Measurements from ENCODE around the gene OR1F1. TPM values are rescaled to one million over a fixed set of nuclear protein-coding genes. Genes with fewer than 3 reads are reported as not detected.

OR1F1 gene
- total RNA-seq, 2 donors from 2014 or later, result not detected

DNA sequence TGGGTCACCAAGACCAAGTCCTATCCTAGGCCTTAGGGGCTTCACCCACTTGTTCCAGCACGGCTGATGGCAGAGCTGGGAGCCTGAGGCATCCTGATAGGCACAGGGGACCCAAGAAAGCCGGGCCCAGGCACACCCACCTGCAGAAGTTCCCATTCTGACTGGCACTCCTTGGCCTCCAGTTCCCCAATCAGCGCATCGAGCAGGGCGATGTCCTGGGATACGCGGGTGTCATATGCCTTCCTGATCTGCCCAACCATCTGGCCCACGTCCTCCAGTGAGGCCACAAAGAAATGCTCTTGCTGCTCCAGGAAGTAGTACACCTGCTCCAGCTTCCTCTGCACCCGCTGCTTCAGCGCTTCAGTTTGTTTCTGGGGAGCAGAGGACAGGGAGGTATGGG lies 58.9 kb downstream of the OR1F1 start:
- Mint-ChIP-seq H3K4me3 (no peak overlapping the region), H3K36me3 (no peaks in the 10 kb centered on the region), H3K4me1 (ENCODE audit: low read depth in 2 of 2) (no peaks in the 10 kb centered on the region), H3K27me3 (peaks cover 17 to 22% of the 10 kb centered on the region in 2 donors), H3K9me3 (no peaks in the 10 kb centered on the region), H3K27ac (no peak overlapping the region)
- DNase-seq (ENCODE audit: low spot score), result no peak
- no peak for ATAC-seq

GRCh38 chr16:3248596-3248995 lies 60.6 kb downstream of the OR1F1 start:
- Mint-ChIP-seq H3K27me3 (peaks cover 17 to 18% of the 10 kb centered on the region in 2 donors), H3K4me3 (no peak overlapping the region), H3K27ac (no peak overlapping the region), H3K4me1 (ENCODE audit: low read depth in 2 of 2) (no peaks in the 10 kb centered on the region), H3K9me3 (no peaks in the 10 kb centered on the region), H3K36me3 (no peaks in the 10 kb centered on the region)
- ATAC-seq, result no peak
- DNase-seq (ENCODE audit: low spot score), result no peak

DNA sequence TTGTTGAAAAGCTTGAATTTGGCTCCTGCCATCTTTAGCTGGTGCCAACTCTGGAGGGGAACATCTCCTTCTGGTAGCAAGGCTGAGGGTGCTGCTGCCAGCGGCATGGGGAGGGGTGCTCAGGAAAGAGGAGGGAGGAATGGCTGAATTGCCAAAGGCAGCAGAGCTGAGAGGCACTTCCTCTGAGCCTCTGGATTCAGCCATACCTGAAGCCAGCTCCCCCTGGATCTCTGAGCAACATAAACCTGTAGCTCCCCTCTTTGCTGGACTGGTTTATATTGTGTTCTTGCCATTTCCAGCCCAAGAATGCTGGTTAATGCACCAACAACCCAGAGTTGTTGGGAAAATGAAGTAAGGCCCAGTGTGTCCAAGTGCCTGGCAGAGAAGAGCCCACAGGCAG lies 61.0 kb downstream of the OR1F1 start:
- no peak overlapping the region for H3K27ac Mint-ChIP-seq
- no peak for DNase-seq (ENCODE audit: low spot score)

GRCh38 chr16:3249451-3249850 lies 61.4 kb downstream of the OR1F1 start:
- no peak overlapping the region for H3K27ac Mint-ChIP-seq
- no peaks in the 10 kb centered on the region for H3K36me3 Mint-ChIP-seq
- no peak for DNase-seq (ENCODE audit: low spot score)
- no peak for ATAC-seq
- no peaks in the 10 kb centered on the region for H3K4me1 Mint-ChIP-seq (ENCODE audit: low read depth in 2 of 2)
- H3K27me3 Mint-ChIP-seq, result peaks cover 15 to 17% of the 10 kb centered on the region in 2 donors
- no peaks in the 10 kb centered on the region for H3K9me3 Mint-ChIP-seq
- no peak overlapping the region for H3K4me3 Mint-ChIP-seq

More for the DNA sequence above, 61.0 kb downstream of the OR1F1 start:
- peaks cover 17% of the 10 kb centered on the region in 2 donors for H3K27me3 Mint-ChIP-seq
- H3K4me1 Mint-ChIP-seq (ENCODE audit: low read depth in 2 of 2), result no peaks in the 10 kb centered on the region
- H3K36me3 Mint-ChIP-seq, result no peaks in the 10 kb centered on the region
- no peak for ATAC-seq
- H3K9me3 Mint-ChIP-seq, result no peaks in the 10 kb centered on the region
- H3K4me3 Mint-ChIP-seq, result no peak overlapping the region

GRCh38 chr16:3252967-3253366 lies 65.0 kb downstream of the OR1F1 start:
- DNase-seq (ENCODE audit: low spot score) (no peak), ATAC-seq (no peak)
- Mint-ChIP-seq H3K4me3 (no peak overlapping the region), H3K27ac (no peak overlapping the region), H3K27me3 (peaks cover 8 to 9% of the 10 kb centered on the region in 2 donors), H3K9me3 (no peaks in the 10 kb centered on the region), H3K36me3 (no peaks in the 10 kb centered on the region), H3K4me1 (ENCODE audit: low read depth in 2 of 2) (no peaks in the 10 kb centered on the region)

DNA sequence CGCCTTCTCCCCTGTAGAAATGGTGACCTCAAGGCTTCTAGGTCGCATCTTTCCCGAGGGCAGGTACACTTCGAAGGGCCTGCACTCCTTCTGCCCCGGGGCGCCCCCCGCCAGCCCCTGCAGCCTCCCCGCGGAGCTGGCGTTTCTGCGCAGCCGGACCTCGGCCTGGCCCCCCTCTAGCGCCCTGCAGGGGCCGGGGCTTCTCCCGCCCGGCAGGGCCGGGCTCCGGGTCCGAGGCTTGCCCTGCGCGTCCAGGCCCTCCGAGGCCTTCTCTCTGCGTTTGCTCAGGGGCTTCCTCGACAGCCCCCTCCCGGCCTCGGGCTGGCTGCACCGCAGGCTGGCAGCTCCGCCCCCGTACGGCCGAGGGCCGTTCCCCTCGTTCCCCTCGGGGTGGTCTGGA lies 66.3 kb downstream of the OR1F1 start:
- Mint-ChIP-seq H3K4me3 (no peak overlapping the region), H3K27ac (no peak overlapping the region), H3K4me1 (ENCODE audit: low read depth in 2 of 2) (peaks cover 4 to 5% of the 10 kb centered on the region in 2 donors), H3K27me3 (peaks cover 8 to 14% of the 10 kb centered on the region in 2 donors), H3K36me3 (no peaks in the 10 kb centered on the region), H3K9me3 (no peaks in the 10 kb centered on the region)
- no peak for ATAC-seq
- DNase-seq (ENCODE audit: low spot score), result no peak

Other genes starting within 250 kb of the OR1F1 start
- not detected for gene KREMEN2, start 223.9 kb upstream of the OR1F1 start, total RNA-seq
- gene PAQR4, start 218.9 kb upstream of the OR1F1 start, total RNA-seq, result 10 to 100 TPM; 19.7 to 39.1 TPM
- 100 to 1,000 TPM in 1 of 2 donors, 10 to 100 TPM in 1; 76.4 to 251 TPM for gene PKMYT1, start 207.8 kb upstream of the OR1F1 start, total RNA-seq
- gene CLDN9, start 175.3 kb upstream of the OR1F1 start, total RNA-seq, result under 1 TPM in 1 of 2 donors, not detected in 1; 0.47 TPM
- not detected for gene CLDN6, start 170.0 kb upstream of the OR1F1 start, total RNA-seq
- gene TNFRSF12A, start 167.8 kb upstream of the OR1F1 start, total RNA-seq, result 1 to 10 TPM; 6.4 to 6.5 TPM
- 10 to 100 TPM; 14.3 to 18.4 TPM for gene HCFC1R1, start 164.3 kb upstream of the OR1F1 start, total RNA-seq
- gene THOC6, start 164.2 kb upstream of the OR1F1 start, total RNA-seq, result 10 to 100 TPM; 33.6 to 58.8 TPM
- under 1 TPM; 0.50 to 0.67 TPM for gene BICDL2, start 151.3 kb upstream of the OR1F1 start, total RNA-seq
- 10 to 100 TPM; 54.3 to 66.6 TPM for gene MMP25, start 141.6 kb upstream of the OR1F1 start, total RNA-seq
- 1,000 to 10,000 TPM in 1 of 2 donors, 100 to 1,000 TPM in 1; 678 to 1,235 TPM for gene IL32, start 122.6 kb upstream of the OR1F1 start, total RNA-seq
- under 1 TPM in 1 of 2 donors, not detected in 1; 0.22 TPM for gene ZSCAN10, start 88.9 kb upstream of the OR1F1 start, total RNA-seq
- gene ZNF205, start 75.6 kb upstream of the OR1F1 start, total RNA-seq, result not detected
- gene ZNF213, start 53.2 kb upstream of the OR1F1 start, total RNA-seq, result 10 to 100 TPM in 1 of 2 donors, 1 to 10 TPM in 1; 8.5 to 11.6 TPM
- 10 to 100 TPM; 16.6 to 18.9 TPM for gene ZNF200, start 47.0 kb downstream of the OR1F1 start, total RNA-seq
- under 1 TPM; 0.26 to 0.31 TPM for gene MEFV, start 68.4 kb downstream of the OR1F1 start, total RNA-seq
- 10 to 100 TPM; 23.2 to 24.5 TPM for gene ZNF263, start 95.3 kb downstream of the OR1F1 start, total RNA-seq
- gene TIGD7, start 117.2 kb downstream of the OR1F1 start, total RNA-seq, result 1 to 10 TPM; 5.0 to 6.7 TPM
- 10 to 100 TPM; 43.0 to 43.8 TPM for gene ZNF75A, start 117.3 kb downstream of the OR1F1 start, total RNA-seq
- not detected for gene OR2C1, start 167.7 kb downstream of the OR1F1 start, total RNA-seq
- gene ZSCAN32, start 212.8 kb downstream of the OR1F1 start, total RNA-seq, result 10 to 100 TPM; 12.6 to 16.9 TPM
- 10 to 100 TPM in 1 of 2 donors, 1 to 10 TPM in 1; 9.2 to 10.2 TPM for gene ZNF174, start 213.0 kb downstream of the OR1F1 start, total RNA-seq